GM21390 (cell line): ENCODE measurements around the gene TRAF4.
"Not testable (repeated sequence)": the region's sequence is repeated elsewhere in the genome, so short reads cannot be mapped to it uniquely, and the experiment has no call there.

ENCODE experiments used
- ATAC-seq: cut with Tn5 transposase; IDR thresholded peaks from one replicate; pipeline ENCODE4 v1.9.1; 2021; ENCODE audit not compliant: unreplicated experiment

TRAF4 gene

GRCh38 chr17:28773736-28774135, 29.9 kb downstream of the TRAF4 start:
- no peak for ATAC-seq

- ATAC-seq: no peak
Observed at GRCh38 chr17:28774206-28774605, 30.4 kb downstream of the TRAF4 start.

- no peak for ATAC-seq
Observed at GRCh38 chr17:28777178-28777577, 33.4 kb downstream of the TRAF4 start.

GRCh38 chr17:28779601-28780000, 35.8 kb downstream of the TRAF4 start:
- ATAC-seq: not testable (repeated sequence)

- no peak for ATAC-seq
Observed at GRCh38 chr17:28783161-28783560, 39.4 kb downstream of the TRAF4 start.

- ATAC-seq: no peak
Observed at GRCh38 chr17:28788100-28788499, 44.3 kb downstream of the TRAF4 start.

GRCh38 chr17:28792877-28793661, 49.3 kb downstream of the TRAF4 start:
- ATAC-seq: no peak

GRCh38 chr17:28794846-28795441, 51.1 kb downstream of the TRAF4 start:
- ATAC-seq: not testable (repeated sequence)

- no peak for ATAC-seq
Observed at GRCh38 chr17:28796062-28796461, 52.3 kb downstream of the TRAF4 start.
